Endothelial cell (in vitro differentiated cells): ENCODE data around the gene DLX1. TPM values are rescaled to one million over a fixed set of nuclear protein-coding genes. Genes with fewer than 3 reads are reported as not detected.

Experiments
- DNase-seq: peaks from one replicate; pipeline ENCODE4 v3.0.0; 2021; ENCODE audit warnings: low spot score
- H3K27ac Mint-ChIP-seq: one replicate; pipeline ENCODE4 v1.8.0; 2021; ENCODE audit warnings: mixed read lengths, inconsistent platforms; ENCODE audit not compliant: unreplicated experiment
- H3K27me3 Mint-ChIP-seq: one replicate; pipeline ENCODE4 v1.8.0; 2021; ENCODE audit warnings: mild to moderate bottlenecking, moderate library complexity, mixed read lengths, inconsistent platforms; ENCODE audit not compliant: unreplicated experiment
- H3K36me3 Mint-ChIP-seq: one replicate; pipeline ENCODE4 v1.8.0; 2021; ENCODE audit warnings: mild to moderate bottlenecking, low read depth, mixed read lengths, inconsistent platforms; ENCODE audit not compliant: unreplicated experiment
- H3K4me1 Mint-ChIP-seq: one replicate; pipeline ENCODE4 v1.8.0; 2021; ENCODE audit warnings: mild to moderate bottlenecking, mixed read lengths, inconsistent platforms; ENCODE audit not compliant: unreplicated experiment
- H3K4me3 Mint-ChIP-seq: one replicate; pipeline ENCODE4 v1.8.0; 2021; ENCODE audit warnings: mild to moderate bottlenecking, mixed read lengths, inconsistent platforms; ENCODE audit not compliant: unreplicated experiment
- H3K9me3 Mint-ChIP-seq: one replicate; pipeline ENCODE4 v1.8.0; 2021; ENCODE audit warnings: mixed read lengths, inconsistent platforms; ENCODE audit not compliant: unreplicated experiment
- total RNA-seq: library from RNA; stranded (reverse); fragmentation: NEBNext Ultra II Directional; extraction: Animal tissue kit (Norgen Biotek cat#: 25700); gene quantifications from one replicate; pipeline ENCODE4 v1.2.1, GENCODE V29; 2021; ENCODE audit not compliant: unreplicated experiment
- TF ChIP-seq, protein P1 (sequence below): fragments of 200-600 bp; sonication (generic); IDR thresholded peaks from one replicate; pipeline ENCODE4 v1.5.0; 2021; ENCODE audit warnings: antibody characterized with exemption; ENCODE audit not compliant: unreplicated experiment

DLX1 gene
- total RNA-seq, 1 donor from 2014 or later = 0.87 TPM

GRCh38 chr2:172087780-172088244, 2.5 kb downstream of the DLX1 start:
- no peak for DNase-seq
- TF ChIP-seq, protein P1, sequence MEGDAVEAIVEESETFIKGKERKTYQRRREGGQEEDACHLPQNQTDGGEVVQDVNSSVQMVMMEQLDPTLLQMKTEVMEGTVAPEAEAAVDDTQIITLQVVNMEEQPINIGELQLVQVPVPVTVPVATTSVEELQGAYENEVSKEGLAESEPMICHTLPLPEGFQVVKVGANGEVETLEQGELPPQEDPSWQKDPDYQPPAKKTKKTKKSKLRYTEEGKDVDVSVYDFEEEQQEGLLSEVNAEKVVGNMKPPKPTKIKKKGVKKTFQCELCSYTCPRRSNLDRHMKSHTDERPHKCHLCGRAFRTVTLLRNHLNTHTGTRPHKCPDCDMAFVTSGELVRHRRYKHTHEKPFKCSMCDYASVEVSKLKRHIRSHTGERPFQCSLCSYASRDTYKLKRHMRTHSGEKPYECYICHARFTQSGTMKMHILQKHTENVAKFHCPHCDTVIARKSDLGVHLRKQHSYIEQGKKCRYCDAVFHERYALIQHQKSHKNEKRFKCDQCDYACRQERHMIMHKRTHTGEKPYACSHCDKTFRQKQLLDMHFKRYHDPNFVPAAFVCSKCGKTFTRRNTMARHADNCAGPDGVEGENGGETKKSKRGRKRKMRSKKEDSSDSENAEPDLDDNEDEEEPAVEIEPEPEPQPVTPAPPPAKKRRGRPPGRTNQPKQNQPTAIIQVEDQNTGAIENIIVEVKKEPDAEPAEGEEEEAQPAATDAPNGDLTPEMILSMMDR = no peak
- Mint-ChIP-seq H3K27ac (no peak overlapping the region), H3K36me3 (peaks cover 4% of the 10 kb centered on the region), H3K4me1 (peaks cover 33% of the 10 kb centered on the region), H3K4me3 (no peak overlapping the region), H3K9me3 (no peaks in the 10 kb centered on the region), H3K27me3 (peaks cover 40% of the 10 kb centered on the region)

- peaks cover 33% of the 10 kb centered on the region for H3K4me1 Mint-ChIP-seq
- peak overlapping the region; percentile 70 for H3K27ac Mint-ChIP-seq
- H3K9me3 Mint-ChIP-seq = no peaks in the 10 kb centered on the region
- TF ChIP-seq, protein P1 = no peak
- H3K4me3 Mint-ChIP-seq = no peak overlapping the region
- H3K36me3 Mint-ChIP-seq = peaks cover 4% of the 10 kb centered on the region
- DNase-seq = no peak
- H3K27me3 Mint-ChIP-seq = peaks cover 42% of the 10 kb centered on the region
These were observed 3.1 kb downstream of the DLX1 start for GRCh38 chr2:172088245-172089004.

- Mint-ChIP-seq H3K27me3 (peaks cover 44% of the 10 kb centered on the region), H3K36me3 (peaks cover 8% of the 10 kb centered on the region), H3K4me3 (no peak overlapping the region), H3K27ac (no peak overlapping the region), H3K9me3 (no peaks in the 10 kb centered on the region), H3K4me1 (peaks cover 34% of the 10 kb centered on the region)
- DNase-seq = no peak
- TF ChIP-seq, protein P1 = no peak
These were observed 3.7 kb downstream of the DLX1 start for GRCh38 chr2:172089005-172089504.

DNA sequence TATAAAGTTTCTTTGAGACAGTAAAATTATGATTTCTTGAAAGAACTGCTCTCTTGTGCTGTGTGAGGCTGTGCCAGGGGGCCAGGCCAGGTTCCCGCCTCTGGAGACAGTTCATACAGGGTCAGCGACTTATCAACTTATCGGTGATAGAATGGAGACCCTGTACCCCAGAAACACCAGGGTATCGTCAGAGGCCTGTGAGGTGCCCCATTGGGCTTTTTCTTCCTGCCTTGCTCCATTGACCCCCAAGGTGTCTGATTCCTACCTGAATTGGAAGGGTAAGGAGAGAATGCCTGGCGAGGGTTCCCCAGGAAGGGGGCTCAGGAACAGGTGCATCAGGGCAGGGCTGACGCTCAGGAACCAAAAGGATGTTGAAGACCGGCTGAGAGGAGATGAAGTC, 4.3 kb downstream of the DLX1 start:
- TF ChIP-seq, protein P1 = no peak
- H3K36me3 Mint-ChIP-seq = peaks cover 8% of the 10 kb centered on the region
- no peaks in the 10 kb centered on the region for H3K9me3 Mint-ChIP-seq
- H3K4me1 Mint-ChIP-seq = peaks cover 34% of the 10 kb centered on the region
- peaks cover 42% of the 10 kb centered on the region for H3K27me3 Mint-ChIP-seq
- no peak for DNase-seq
- no peak overlapping the region for H3K4me3 Mint-ChIP-seq
- H3K27ac Mint-ChIP-seq = no peak overlapping the region
